ENCODE results near the gene HOXD12.

HOXD12 gene

GRCh38 chr2:176099728-176100546 lies at the start of gene HOXD12:
HOXD12 (plus strand) TSS chr2:176099795; CDS start chr2:176099802, 7 bp downstream.
- no peak for DNase-seq (ENCODE audit: low spot score)

GRCh38 chr2:176056406-176056805 lies 43.2 kb upstream of the HOXD12 start:
- DNase-seq (ENCODE audit: low spot score) = no peak

GRCh38 chr2:176063958-176064357 lies 35.6 kb upstream of the HOXD12 start:
- no peak for DNase-seq (ENCODE audit: low spot score)

GRCh38 chr2:176066645-176067588 lies 32.7 kb upstream of the HOXD12 start:
- no peak for DNase-seq (ENCODE audit: low spot score)

GRCh38 chr2:176067589-176068418 lies 31.8 kb upstream of the HOXD12 start:
- DNase-seq (ENCODE audit: low spot score) = no peak

GRCh38 chr2:176068419-176068832 lies 31.2 kb upstream of the HOXD12 start:
- no peak for DNase-seq (ENCODE audit: low spot score)

- DNase-seq (ENCODE audit: low spot score) = no peak
These were observed 28.0 kb upstream of the HOXD12 start for GRCh38 chr2:176071330-176072291.

- DNase-seq (ENCODE audit: low spot score) = no peak
These were observed 27.3 kb upstream of the HOXD12 start for GRCh38 chr2:176072292-176072669.

GRCh38 chr2:176072951-176073904 lies 26.4 kb upstream of the HOXD12 start:
- DNase-seq (ENCODE audit: low spot score) = no peak

GRCh38 chr2:176074919-176075425 lies 24.6 kb upstream of the HOXD12 start:
- DNase-seq (ENCODE audit: low spot score) = no peak

- no peak for DNase-seq (ENCODE audit: low spot score)
These were observed 24.1 kb upstream of the HOXD12 start for GRCh38 chr2:176075481-176075880.

GRCh38 chr2:176076063-176076462 lies 23.5 kb upstream of the HOXD12 start:
- DNase-seq (ENCODE audit: low spot score) = no peak

- no peak for DNase-seq (ENCODE audit: low spot score)
These were observed 22.8 kb upstream of the HOXD12 start for GRCh38 chr2:176076796-176077195.

GRCh38 chr2:176078541-176079284 lies 20.9 kb upstream of the HOXD12 start:
- DNase-seq (ENCODE audit: low spot score) = no peak

GRCh38 chr2:176079285-176079830 lies 20.2 kb upstream of the HOXD12 start:
- no peak for DNase-seq (ENCODE audit: low spot score)

GRCh38 chr2:176079831-176080539 lies 19.6 kb upstream of the HOXD12 start:
- no peak for DNase-seq (ENCODE audit: low spot score)

GRCh38 chr2:176080540-176081375 lies 18.8 kb upstream of the HOXD12 start:
- no peak for DNase-seq (ENCODE audit: low spot score)

Measured in Ammon's horn (tissue), 1 donor.